GM12878 (cell line): ENCODE measurements around the gene SPHK2. TPM values are rescaled to one million over a fixed set of nuclear protein-coding genes. Genes with fewer than 3 reads are reported as not detected.

ENCODE experiments used
- ATAC-seq: fragments of 200-7000 bp; cut with Tn5 transposase; 3 replicates; pipeline ENCODE4 v1.9.1; 2020; ENCODE audit warnings: mild to moderate bottlenecking, moderate library complexity
- BruUV-seq: library from RNA; stranded (reverse); fragments of 400-500 nt; replicated peaks from 2 replicates; lab custom pipeline; 2021; lab: Mats Ljungman, UMichigan
- CTCF ChIA-PET: fragments of 300-600 bp; sonication (Branson Sonifier 250); formaldehyde crosslinking; extraction: SDS; loops from one replicate; lab custom pipeline; 2021; ENCODE audit warnings: inconsistent platforms; lab: Yijun Ruan, JAX
- POLR2A ChIA-PET: fragments of 350-600 bp; formaldehyde crosslinking; extraction: SDS; loops from one replicate; lab custom pipeline; 2021; ENCODE audit warnings: inconsistent platforms; lab: Charles Lee
- RAD21 ChIA-PET: fragments of 300-600 bp; sonication (Branson Sonifier 250); formaldehyde crosslinking; loops from one replicate; lab custom pipeline; 2023; ENCODE audit warnings: antibody characterized with exemption; ENCODE audit not compliant: unreplicated experiment; lab: Charles Lee
- SMC1A ChIA-PET: fragments of 300-600 bp; sonication (Branson Sonifier 250); formaldehyde crosslinking; loops from one replicate; lab custom pipeline; 2023; ENCODE audit not compliant: unreplicated experiment, uncharacterized antibody; lab: Charles Lee
- DNase-seq: peaks from one replicate; pipeline ENCODE4 v3.0.0-alpha.2; 2011; ENCODE audit warnings: low read depth, low spot score
- FAIRE-seq: peaks from 3 replicates; lab custom pipeline; 2011; peaks lifted over from hg19 to GRCh38; lab: Jason Lieb, UNC
- H2AFZ ChIP-seq: 2 replicates; pipeline ENCODE4 v1.6.0; 2011; ENCODE audit warnings: low read depth, low read length, control low read depth; ENCODE audit not compliant: control insufficient read depth
- H3K27ac ChIP-seq: 2 replicates; pipeline ENCODE4 v1.5.1; 2011; ENCODE audit warnings: control low read depth; ENCODE audit not compliant: control insufficient read depth, insufficient read depth
- H3K27me3 ChIP-seq, 2 experiments: replicated peaks in 1 of 2; 2 replicates each; pipeline versions ENCODE4 v1.6.0 to v1.6.1; 2011; ENCODE audit warnings: low read length in 1 of 2; ENCODE audit not compliant: control insufficient read depth in 2 of 2, insufficient read depth in 2 of 2
- H3K36me3 ChIP-seq, 2 experiments: 2 replicates each; pipeline ENCODE4 v1.5.1; 2011; ENCODE audit warnings: low read length in 1 of 2; ENCODE audit not compliant: control insufficient read depth in 2 of 2, insufficient read depth in 2 of 2
- H3K4me1 ChIP-seq: 2 replicates; pipeline ENCODE4 v1.6.1; 2011; ENCODE audit warnings: mild to moderate bottlenecking, low read length, moderate library complexity, mixed read lengths; ENCODE audit not compliant: control insufficient read depth, insufficient read depth
- H3K4me2 ChIP-seq: 2 replicates; pipeline ENCODE4 v1.6.0; 2011; ENCODE audit warnings: control low read depth; ENCODE audit not compliant: control insufficient read depth, insufficient read depth
- H3K4me3 ChIP-seq: fragments of 200-600 bp; sonication (generic); 2 replicates; pipeline ENCODE4 v1.5.1; 2016
- H3K79me2 ChIP-seq: 2 replicates; pipeline ENCODE4 v1.6.0; 2011; ENCODE audit warnings: low read length; ENCODE audit not compliant: control insufficient read depth, insufficient read depth
- H3K9ac ChIP-seq: 2 replicates; pipeline ENCODE4 v1.8.0; 2011; ENCODE audit warnings: low read length, control low read depth, mixed read lengths; ENCODE audit not compliant: control insufficient read depth, insufficient read depth
- H3K9me3 ChIP-seq: replicated peaks from 3 replicates; pipeline ENCODE4 v1.5.1; 2011; ENCODE audit warnings: mild to moderate bottlenecking, low read length; ENCODE audit not compliant: control insufficient read depth, insufficient read depth
- H4K20me1 ChIP-seq: 2 replicates; pipeline ENCODE4 v1.6.0; 2011; ENCODE audit not compliant: control insufficient read depth, insufficient read depth
- MAX ChIP-seq: IDR thresholded peaks from 2 replicates; pipeline ENCODE4 v1.6.1; 2012; ENCODE audit warnings: low read depth, low read length, improper control_type of control experiment
- NKRF ChIP-seq: fragments of 450-650 bp; conservative IDR thresholded peaks from 2 replicates; pipeline ENCODE4 v1.6.1; 2017; ENCODE audit warnings: mild to moderate bottlenecking, moderate library complexity
- PAX8 ChIP-seq: fragments of 450-650 bp; IDR thresholded peaks from 2 replicates; pipeline ENCODE4 v1.6.1; 2017; ENCODE audit warnings: mild to moderate bottlenecking, moderate library complexity
- POLR2A ChIP-seq: IDR thresholded peaks from 2 replicates; pipeline ENCODE4 v1.6.1; 2011; ENCODE audit warnings: low read depth, mild to moderate bottlenecking, low read length
- SMARCA5 ChIP-seq: fragments of 450-650 bp; IDR thresholded peaks from 2 replicates; pipeline ENCODE4 v1.6.1; 2017; ENCODE audit warnings: mild to moderate bottlenecking
- STAT1 ChIP-seq: fragments of 450-650 bp; conservative IDR thresholded peaks from 2 replicates; pipeline ENCODE4 v1.6.1; 2014; ENCODE audit warnings: antibody characterized with exemption, mild to moderate bottlenecking
- ZNF592 ChIP-seq: fragments of 450-650 bp; IDR thresholded peaks from 2 replicates; pipeline ENCODE4 v1.6.1; 2017; ENCODE audit warnings: mild to moderate bottlenecking, moderate library complexity
- WGBS: methylation state at CpG from one replicate; pipeline ENCODE4 v1.1.6; 2016; ENCODE audit warnings: low lambda C conversion rate; ENCODE audit not compliant: insufficient replicate concordance, insufficient coverage; ENCODE audit errors: missing lambda C conversion rate; 5-methylcytosine and 5-hydroxymethylcytosine counted together
- in situ Hi-C: fragments of 300-500 bp; cut with MboI; formaldehyde crosslinking; loops from 9 replicates; pipeline ENCODE4 v1.14.3; 2018; ENCODE audit warnings: mixed read lengths
- intact Hi-C: fragments of 100-400 bp; cut with micrococcal nuclease; formaldehyde crosslinking; loops from one replicate; pipeline ENCODE4 v1.14.2; 2022; ENCODE audit not compliant: unreplicated experiment
- polyA plus RNA-seq, 11 experiments: library from polyadenylated mRNA; depleted of rRNA in 4 of 11; unstranded in 6 of 11; stranded (reverse) in 5 of 11; fragments of >200 nt; fragmentation: Nextera tagmentation in 4 of 11; fragmentation: Illumina TruSeq in 1 of 11; extraction: Ambion mirVana in 4 of 11; extraction: Trizol in 1 of 11; gene quantifications; 1 replicate in 1 of 11; 2 replicates in 10 of 11; pipeline versions ENCODE4 v1.2.1 to v1.2.3, GENCODE V29; 2011 to 2016; ENCODE audit warnings: inconsistent platforms in 2 of 11, missing spikeins in 2 of 11, low read depth in 1 of 11
- total RNA-seq, 4 experiments: library from RNA; depleted of rRNA in 3 of 4; stranded (reverse); fragments of >200 nt in 3 of 4; fragmentation: Illumina TruSeq in 1 of 4; extraction: Trizol in 1 of 4; gene quantifications; 2 replicates each; pipeline versions ENCODE4 v1.2.1 to v1.2.3, GENCODE V29; 2013 to 2021
- TF ChIP-seq, protein P1 (sequence below): fragments of 450-650 bp; IDR thresholded peaks from 2 replicates; pipeline ENCODE4 v1.6.1; 2017; ENCODE audit warnings: mild to moderate bottlenecking, low read depth, inconsistent platforms; ENCODE audit not compliant: poor library complexity, severe bottlenecking
- TF ChIP-seq, protein P2 (sequence below): IDR thresholded peaks from 2 replicates; pipeline ENCODE4 v1.6.1; 2012; ENCODE audit warnings: low read depth, low read length, improper control_type of control experiment

Gene SPHK2
- total and polyA plus RNA-seq, 10 of the 15 experiments (the other 5 are each of a cell fraction or from before 2014, with no cell fraction given): 0.37 to 40.5 (median 11.2) TPM

- no peak for TF ChIP-seq ZNF592
- no peak; the same call in 1 of the 2 replicates for TF ChIP-seq POLR2A
These were observed 13.4 kb downstream of the SPHK2 start (continued) for GRCh38 chr19:48632692-48633147.

- WGBS: 77% methylated on average over 22 of the region's 22 CpGs
- H3K27me3 ChIP-seq: no peaks in the 10 kb centered on the region
- H3K36me3 ChIP-seq: peaks cover 4 to 5% of the 10 kb centered on the region in 2 experiments; a peak in 3 of 4 replicates
- intact Hi-C loops: loop anchor here (10.0 kb wide), 1 partner anchor 331 kb away; the partner anchor contains the start of gene FTL
- H2AFZ ChIP-seq: no peak overlapping the region
- no TSS peak for BruUV-seq
- DNase-seq (no peak), FAIRE-seq (no peak), ATAC-seq (no peak)
- peak overlapping the region; percentile 66 for H3K4me3 ChIP-seq
- in situ Hi-C loops: loop anchor here (25.0 kb wide), 1 partner anchor 1254 kb away; the partner anchor contains the start of genes AKT1S1, IL4I1 and TBC1D17
- CTCF ChIA-PET: interaction anchor here (0.8 to 2.3 kb wide), 7 partner anchors 10 to 49 kb away, joined by 3 to 10 read pairs (median 6); partner anchors contain the start of genes CA11, RPL18 and SPHK2
- H3K27ac ChIP-seq: peak overlapping the region; percentile 79
- RAD21 ChIA-PET: interaction anchor here (1.1 to 3.4 kb wide), 7 partner anchors 9 to 49 kb away, joined by 3 to 16 read pairs (median 9); partner anchors contain the start of genes CA11, RPL18 and SPHK2
- no peaks in the 10 kb centered on the region for H3K9me3 ChIP-seq
- POLR2A ChIA-PET: interaction anchor here (0.7 to 3.3 kb wide), 7 partner anchors 12 to 360 kb away, joined by 3 to 62 read pairs (median 4); partner anchors contain the start of genes CA11, RPL18, RUVBL2 and SPHK2
- H3K4me1 ChIP-seq: peaks cover 22% of the 10 kb centered on the region
- peak overlapping the region; percentile 92 for H3K4me2 ChIP-seq
- no peaks in the 10 kb centered on the region for H4K20me1 ChIP-seq
- SMC1A ChIA-PET: interaction anchor here (0.9 to 2.8 kb wide), 8 partner anchors 10 to 49 kb away, joined by 3 to 22 read pairs (median 3); partner anchors contain the start of genes CA11, RPL18 and SPHK2
- peaks cover 5% of the 10 kb centered on the region for H3K79me2 ChIP-seq
- H3K9ac ChIP-seq: peak overlapping the region; percentile 66; the same call in 1 of the 2 replicates
- TF ChIP-seq SMARCA5 (no peak), STAT1 (no peak), NKRF (no peak), MAX (0 out of 2 replicates have a peak, but pooled peaks have one; percentile 7), PAX8 (no peak)
- TF ChIP-seq, protein P1, sequence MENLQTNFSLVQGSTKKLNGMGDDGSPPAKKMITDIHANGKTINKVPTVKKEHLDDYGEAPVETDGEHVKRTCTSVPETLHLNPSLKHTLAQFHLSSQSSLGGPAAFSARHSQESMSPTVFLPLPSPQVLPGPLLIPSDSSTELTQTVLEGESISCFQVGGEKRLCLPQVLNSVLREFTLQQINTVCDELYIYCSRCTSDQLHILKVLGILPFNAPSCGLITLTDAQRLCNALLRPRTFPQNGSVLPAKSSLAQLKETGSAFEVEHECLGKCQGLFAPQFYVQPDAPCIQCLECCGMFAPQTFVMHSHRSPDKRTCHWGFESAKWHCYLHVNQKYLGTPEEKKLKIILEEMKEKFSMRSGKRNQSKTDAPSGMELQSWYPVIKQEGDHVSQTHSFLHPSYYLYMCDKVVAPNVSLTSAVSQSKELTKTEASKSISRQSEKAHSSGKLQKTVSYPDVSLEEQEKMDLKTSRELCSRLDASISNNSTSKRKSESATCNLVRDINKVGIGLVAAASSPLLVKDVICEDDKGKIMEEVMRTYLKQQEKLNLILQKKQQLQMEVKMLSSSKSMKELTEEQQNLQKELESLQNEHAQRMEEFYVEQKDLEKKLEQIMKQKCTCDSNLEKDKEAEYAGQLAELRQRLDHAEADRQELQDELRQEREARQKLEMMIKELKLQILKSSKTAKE: peak; percentile 25
- TF ChIP-seq, protein P2, sequence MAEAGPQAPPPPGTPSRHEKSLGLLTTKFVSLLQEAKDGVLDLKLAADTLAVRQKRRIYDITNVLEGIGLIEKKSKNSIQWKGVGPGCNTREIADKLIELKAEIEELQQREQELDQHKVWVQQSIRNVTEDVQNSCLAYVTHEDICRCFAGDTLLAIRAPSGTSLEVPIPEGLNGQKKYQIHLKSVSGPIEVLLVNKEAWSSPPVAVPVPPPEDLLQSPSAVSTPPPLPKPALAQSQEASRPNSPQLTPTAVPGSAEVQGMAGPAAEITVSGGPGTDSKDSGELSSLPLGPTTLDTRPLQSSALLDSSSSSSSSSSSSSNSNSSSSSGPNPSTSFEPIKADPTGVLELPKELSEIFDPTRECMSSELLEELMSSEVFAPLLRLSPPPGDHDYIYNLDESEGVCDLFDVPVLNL: no peak
These were observed 14.1 kb downstream of the SPHK2 start for GRCh38 chr19:48633148-48634035.
